WTC11 (cell line): ENCODE measurements around the gene IFT20.

Experiments
- ELF4 ChIP-seq: sonication (generic); formaldehyde crosslinking; IDR thresholded peaks from 2 replicates; pipeline ENCODE4 v1.8.1; 2022; ENCODE audit warnings: low read depth, mild to moderate bottlenecking, moderate library complexity, missing genetic modification reagents
- FOXJ3 ChIP-seq: sonication (generic); formaldehyde crosslinking; IDR thresholded peaks from 2 replicates; pipeline ENCODE4 v1.9.0; 2021; ENCODE audit warnings: missing genetic modification reagents, mild to moderate bottlenecking, borderline replicate concordance
- JUN ChIP-seq: sonication (generic); formaldehyde crosslinking; IDR thresholded peaks from 2 replicates; pipeline ENCODE4 v1.8.0; 2023; ENCODE audit warnings: mild to moderate bottlenecking, missing genetic modification reagents

DNA sequence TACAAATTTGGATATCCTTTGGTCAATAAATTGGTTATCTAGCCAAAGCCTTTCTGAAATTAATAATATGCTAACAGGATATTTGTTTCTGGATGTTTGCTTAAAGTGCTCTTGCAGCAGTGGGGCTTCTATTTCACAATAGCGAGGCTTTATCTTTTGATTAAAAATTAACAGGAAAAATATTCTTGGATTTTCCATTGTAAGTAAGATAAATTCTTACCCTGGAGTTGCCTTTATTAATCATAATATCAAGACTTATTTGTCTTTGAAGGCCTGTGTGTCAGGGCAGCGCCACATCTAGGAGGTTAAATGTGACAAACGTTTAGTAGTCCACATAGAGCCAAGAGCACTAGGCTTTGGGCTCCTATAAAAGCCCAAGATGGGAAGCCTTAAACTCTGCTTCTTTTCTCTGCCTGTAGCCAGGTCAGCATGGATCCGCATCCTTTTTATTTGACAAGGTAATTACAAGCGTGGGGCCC, 11.0 kb downstream of the IFT20 start:
- no peak for TF ChIP-seq ELF4 (CRISPR knock-in tag)
- no peak for TF ChIP-seq FOXJ3 (CRISPR knock-in tag)
- no peak for TF ChIP-seq JUN (CRISPR knock-in tag)
